Measurements from ENCODE around the gene MPST.

MPST gene

DNA sequence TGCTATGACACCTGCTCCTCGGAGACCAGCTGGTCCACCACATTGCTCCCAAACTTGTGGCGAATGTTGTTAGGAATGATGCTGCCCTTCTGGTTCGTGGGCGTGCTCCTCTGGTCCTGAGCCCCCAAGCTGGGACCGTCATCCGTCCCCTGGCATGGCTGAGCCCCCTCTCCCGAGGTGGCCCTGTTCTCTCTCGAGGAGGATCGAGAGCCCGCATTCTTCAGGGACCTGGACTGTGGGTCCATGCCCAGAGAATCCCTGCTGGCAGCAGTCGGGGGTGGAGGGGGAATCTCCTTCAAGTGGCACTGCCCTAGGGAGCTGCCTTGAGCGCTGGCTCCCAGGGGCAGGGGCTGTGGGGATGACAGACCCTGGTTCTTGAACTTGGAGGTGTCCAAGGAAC lies 17.7 kb upstream of the MPST start:
- no peak for FAIRE-seq

GRCh38 chr22:37002633-37003032 lies 16.9 kb upstream of the MPST start:
- no peak for FAIRE-seq

DNA sequence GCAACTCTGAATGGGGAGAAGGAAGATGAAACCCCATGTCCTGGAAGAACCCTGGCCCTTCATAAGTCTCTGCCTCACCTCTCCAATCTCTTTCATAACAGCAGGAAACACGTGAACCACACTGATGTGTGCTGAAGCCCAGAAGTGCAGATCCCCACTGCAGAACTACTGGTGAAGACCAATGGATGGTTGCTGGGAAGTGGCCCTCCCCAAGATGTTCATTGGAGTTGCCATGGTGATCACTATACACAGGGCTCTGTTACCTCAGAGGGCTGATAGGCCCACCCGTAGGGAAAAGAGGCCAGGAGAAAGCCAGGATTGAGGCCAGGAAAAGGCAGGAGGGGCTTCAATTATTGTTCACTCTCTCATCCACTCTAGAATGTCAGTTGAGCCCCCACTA lies 11.9 kb upstream of the MPST start:
- FAIRE-seq: no peak

DNA sequence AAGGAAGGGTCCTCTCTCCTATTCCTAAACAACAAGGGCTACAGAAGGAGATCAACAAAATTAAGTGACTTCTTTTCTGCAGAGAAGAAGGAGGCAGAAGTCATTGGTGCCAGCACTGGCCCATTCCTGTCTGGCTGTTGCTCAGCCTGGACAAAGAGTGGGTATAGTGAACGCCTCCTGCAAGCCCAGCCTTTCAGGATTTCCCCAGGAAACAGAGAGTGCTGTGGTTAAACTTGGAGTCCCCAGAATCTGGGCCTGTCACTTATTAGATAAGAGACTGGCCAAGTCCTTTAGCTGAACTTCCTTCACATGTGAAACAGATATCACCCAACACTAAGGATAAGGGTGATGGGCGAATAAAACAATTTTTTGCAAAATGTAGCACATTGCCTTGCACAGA lies 11.2 kb upstream of the MPST start:
- no peak for FAIRE-seq

GRCh38 chr22:37009490-37009889 lies 10.1 kb upstream of the MPST start:
- FAIRE-seq: no peak

DNA sequence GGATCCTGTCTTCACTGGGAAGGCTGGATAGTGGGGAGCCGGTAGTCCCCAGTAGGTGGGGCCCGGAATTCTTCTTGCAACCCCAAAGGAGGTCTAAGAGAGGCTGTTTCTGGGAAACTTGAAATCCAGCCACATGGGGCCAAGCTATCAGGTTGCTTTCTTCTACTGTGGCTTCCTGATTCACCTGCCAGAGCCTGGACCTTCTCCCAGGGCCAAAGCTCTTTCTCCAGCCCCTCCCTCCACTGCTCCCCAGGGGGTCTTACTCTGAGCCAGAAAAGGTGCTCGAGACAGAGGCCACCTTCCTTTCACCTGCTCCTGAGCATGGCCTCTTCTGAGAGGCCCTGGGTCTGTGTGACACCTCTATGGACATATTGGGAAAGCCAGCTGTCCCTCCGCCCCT lies 9.4 kb upstream of the MPST start:
- FAIRE-seq: no peak

GRCh38 chr22:37010976-37011375 lies 8.6 kb upstream of the MPST start:
- no peak for FAIRE-seq

GRCh38 chr22:37011472-37011871 lies 8.1 kb upstream of the MPST start:
- no peak for FAIRE-seq

DNA sequence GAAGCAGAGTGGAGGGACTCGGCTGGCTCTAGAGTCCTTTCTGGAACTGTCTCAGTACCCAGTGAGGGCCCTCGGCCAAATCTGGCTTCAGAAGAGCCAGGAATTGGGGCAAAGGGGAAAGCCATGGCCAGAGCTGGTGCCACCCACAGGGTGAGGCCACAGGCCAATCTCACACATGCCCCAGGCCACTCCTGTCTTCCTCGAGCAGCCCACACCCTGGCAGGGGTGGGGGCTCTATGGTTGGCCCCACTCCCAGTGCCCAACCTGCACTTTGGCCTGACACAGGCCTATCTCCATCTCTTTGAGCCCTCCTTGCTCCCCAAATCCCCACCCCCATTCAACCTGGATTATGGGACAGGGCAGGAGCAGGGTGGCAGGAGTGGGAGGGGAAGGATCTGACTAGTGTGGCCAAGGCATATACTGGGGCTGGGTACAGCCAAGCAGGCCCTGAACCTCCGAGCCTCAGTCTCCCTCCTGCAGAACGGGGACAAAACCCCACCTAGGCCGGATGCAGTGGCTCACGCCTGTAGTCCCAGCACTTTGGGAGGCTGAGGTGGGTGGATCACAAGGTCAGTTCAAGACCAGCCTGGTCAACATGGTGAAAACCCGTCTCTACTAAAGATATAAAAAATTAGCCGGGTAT lies 7.2 kb upstream of the MPST start:
- no peak for FAIRE-seq

DNA sequence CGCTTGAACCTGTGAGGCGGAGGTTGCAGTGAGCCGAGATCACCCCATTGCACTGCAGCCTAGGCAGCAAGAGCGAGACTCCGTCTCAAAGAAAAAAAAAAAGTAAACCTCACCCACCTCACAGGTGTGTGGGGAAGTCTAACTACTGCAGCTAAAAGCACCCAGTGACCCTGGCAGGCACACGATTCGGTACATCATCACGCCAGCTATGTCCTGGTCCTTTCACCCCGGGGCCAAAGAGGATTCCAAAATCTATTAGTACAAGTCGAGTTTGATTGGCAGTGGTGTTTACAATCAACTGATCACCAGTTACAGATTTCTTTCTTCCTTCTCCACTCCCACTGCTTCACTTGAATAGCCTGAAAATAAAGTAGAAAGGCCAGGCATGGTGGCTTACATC lies 6.6 kb upstream of the MPST start:
- FAIRE-seq: no peak

GRCh38 chr22:37014415-37014806 lies 5.1 kb upstream of the MPST start:
- FAIRE-seq: no peak

DNA sequence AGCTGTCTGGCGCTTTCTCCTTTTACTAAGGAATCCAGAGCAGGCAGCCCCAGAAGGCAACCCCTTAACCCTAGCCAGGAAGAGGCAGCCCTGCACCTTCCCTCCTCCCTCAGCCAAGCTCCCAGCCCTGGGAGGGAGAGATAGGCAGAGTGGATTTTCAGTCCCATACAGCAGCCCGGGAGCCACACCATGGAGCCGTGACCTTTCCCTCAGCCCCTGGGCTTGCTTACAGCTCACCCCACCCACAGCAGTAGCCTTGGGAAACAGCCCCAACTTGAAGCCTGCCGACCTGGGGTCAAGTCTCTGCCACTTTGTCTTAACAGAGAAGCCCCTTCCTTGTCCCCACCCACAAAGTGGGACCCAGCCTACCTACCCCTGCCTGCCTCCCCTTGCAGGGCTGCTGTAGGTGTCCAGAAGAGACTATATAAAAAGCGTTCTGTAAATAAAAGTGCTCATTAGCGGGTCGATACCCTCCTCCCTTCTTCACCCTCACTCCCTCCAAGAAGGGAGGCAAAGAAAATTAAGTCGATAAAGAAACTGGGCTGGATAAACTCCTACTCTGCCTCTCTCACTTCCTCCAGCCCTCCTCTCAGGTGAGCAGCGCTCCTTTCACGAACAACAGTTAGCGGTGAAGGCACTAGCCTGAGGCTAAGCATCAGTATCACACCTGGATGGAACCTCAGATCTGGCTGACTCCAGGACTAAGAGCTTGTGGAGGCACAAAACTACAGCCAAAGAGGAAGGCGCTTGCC lies 4.5 kb upstream of the MPST start:
- no peak for FAIRE-seq

GRCh38 chr22:37015587-37015878 lies 4.0 kb upstream of the MPST start:
- no peak for FAIRE-seq

GRCh38 chr22:37016134-37016910 lies 3.2 kb upstream of the MPST start:
- no peak for FAIRE-seq

DNA sequence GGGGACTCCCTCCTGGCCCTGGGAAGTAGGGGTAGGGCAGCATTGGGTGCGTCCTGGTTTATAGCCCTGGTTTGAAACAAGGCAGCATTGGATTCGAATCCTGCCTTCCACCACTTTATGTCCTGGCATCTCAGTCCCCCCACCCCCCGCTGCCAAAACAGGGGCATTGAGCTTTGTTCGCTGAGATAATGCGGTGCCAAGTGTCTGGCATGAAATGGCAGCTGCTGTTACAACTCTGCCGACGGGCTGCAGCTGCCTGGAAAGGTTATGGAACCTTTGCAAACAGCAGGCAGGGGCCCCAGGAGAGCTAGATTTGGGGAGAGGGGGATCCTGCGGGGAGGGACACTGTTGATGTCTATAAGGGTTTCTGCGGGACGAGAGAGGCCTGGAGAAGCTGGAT lies 2.2 kb upstream of the MPST start:
- FAIRE-seq: no peak

GRCh38 chr22:37018086-37018814 lies 1.3 kb upstream of the MPST start:
- no peak for FAIRE-seq

DNA sequence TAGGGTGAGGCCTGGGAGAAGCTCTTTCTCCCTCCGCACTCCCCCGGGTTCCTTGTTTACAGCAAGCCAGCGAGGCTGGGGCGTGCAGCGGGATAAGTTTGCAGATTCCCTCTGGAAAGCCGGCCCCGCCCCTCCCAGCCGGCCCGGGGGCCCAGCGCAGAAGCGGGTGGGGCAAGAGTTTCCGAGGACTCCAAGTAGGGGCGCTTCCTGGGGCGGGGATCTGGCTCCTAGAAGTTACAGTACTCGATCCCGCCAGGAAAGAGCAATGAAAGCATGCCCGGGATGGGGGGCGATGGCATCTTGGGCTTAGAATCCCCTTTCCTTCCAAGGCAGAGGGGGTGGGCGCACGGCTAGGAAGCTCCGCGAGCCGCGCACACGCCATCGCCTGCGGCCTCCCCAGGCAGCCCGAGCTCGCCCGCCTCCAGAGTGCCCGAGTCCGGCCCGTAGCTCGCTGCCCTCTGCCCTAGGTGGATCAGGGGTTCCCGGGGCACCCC lies 680 bp upstream of the MPST start:
- no peak for FAIRE-seq

DNA sequence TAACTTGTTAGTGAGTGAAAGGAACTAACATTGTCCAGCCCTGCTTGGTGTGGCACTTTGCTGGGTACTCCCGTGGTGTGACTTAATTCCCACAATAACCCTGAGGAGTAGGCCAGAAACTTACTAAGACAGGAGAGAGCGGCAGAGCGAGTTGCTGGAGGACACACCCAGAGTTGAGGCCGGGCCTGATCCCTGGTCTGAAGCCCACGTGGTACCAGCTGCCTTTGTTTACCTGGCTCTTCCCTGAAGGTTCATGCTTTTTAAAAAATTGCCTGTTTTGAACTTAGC lies 594 bp downstream of the MPST start:
- no peak for FAIRE-seq

GRCh38 chr22:37021041-37021440 lies 1.5 kb downstream of the MPST start:
- no peak for FAIRE-seq

DNA sequence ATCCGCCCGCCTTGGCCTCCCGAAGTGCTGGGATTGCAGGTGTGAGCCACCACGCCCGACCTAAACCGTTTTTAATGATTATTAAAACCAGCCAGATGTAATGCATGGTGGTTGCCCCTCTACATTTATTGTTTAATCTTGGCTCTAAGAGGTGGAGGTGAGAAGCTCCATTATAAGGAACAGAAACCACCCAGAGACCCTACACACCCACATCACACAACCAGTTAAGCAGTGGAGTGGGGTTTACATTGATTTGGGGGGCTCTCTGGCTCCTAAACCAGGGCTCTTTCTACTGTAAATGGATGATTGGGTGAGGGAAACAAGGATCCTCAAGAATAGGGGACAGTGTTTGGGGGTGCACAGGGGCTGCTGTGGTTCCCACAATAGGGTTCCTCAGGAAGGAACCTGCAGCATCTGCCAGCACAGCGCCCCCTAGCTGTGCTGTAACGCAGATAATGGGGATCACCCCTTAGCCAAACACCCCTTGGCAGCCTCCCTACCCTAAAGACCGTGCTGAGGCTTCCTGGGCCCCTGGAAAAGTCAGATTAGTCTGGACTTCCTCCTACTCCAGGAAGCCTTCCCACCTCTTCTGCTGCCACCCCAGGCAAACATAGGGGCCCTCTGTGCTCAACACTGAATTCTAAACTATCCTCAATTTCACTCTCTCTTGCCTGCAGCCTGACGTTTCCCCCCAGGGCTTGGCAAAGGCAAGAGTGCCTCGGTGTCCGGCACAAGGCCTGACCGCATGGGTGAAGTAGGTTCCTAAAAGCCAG lies 2.4 kb downstream of the MPST start:
- no peak for FAIRE-seq

- FAIRE-seq: no peak
Observed at GRCh38 chr22:37022483-37023337, 3.2 kb downstream of the MPST start.
